Measurements from ENCODE around the gene LGALS9C.
"Not testable (repeated sequence)": the region's sequence is repeated elsewhere in the genome, so short reads cannot be mapped to it uniquely, and the experiment has no call there.

DNA sequence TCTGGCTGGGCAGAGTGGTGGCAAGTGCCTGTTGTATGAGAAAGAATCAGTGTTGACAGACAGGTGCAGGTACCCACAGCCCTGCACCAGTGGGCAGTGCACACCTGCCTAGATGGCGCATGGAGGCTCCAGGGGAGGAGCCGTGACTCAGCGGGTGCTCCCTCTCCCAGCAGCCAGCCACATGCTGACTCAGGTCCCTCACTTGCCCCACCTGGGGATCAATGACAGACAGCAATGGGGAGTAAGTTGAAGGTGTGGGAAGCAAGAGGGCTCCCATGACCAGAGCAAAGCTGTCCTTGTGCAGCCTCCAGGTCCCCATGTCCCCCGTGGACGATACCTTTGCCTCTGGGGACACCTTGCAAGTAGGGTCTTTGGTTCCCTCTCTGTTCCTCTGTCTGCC is 24.6 kb upstream of the LGALS9C start:
- TF ChIP-seq, protein P1, sequence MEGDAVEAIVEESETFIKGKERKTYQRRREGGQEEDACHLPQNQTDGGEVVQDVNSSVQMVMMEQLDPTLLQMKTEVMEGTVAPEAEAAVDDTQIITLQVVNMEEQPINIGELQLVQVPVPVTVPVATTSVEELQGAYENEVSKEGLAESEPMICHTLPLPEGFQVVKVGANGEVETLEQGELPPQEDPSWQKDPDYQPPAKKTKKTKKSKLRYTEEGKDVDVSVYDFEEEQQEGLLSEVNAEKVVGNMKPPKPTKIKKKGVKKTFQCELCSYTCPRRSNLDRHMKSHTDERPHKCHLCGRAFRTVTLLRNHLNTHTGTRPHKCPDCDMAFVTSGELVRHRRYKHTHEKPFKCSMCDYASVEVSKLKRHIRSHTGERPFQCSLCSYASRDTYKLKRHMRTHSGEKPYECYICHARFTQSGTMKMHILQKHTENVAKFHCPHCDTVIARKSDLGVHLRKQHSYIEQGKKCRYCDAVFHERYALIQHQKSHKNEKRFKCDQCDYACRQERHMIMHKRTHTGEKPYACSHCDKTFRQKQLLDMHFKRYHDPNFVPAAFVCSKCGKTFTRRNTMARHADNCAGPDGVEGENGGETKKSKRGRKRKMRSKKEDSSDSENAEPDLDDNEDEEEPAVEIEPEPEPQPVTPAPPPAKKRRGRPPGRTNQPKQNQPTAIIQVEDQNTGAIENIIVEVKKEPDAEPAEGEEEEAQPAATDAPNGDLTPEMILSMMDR (IDR thresholded peaks at IDR 0.05) = peak in 1 of 6 experiments; percentile 17
- not testable (repeated sequence) for TF ChIP-seq POLR2A (IDR thresholded peaks at IDR 0.05)
